Measurements from ENCODE around the gene PRKD1. TPM values are rescaled to one million over a fixed set of nuclear protein-coding genes. Genes with fewer than 3 reads are reported as not detected.

Gene PRKD1
- total and polyA plus RNA-seq, 3 donors from 2014 or later, result 29.9 to 82.9 (median 67.2) TPM

GRCh38 chr14:29944091-29944490 is 16.4 kb upstream of the PRKD1 start:
- Histone ChIP-seq H3K36me3 (ENCODE audit: low read depth, missing control alignments) (no peaks in the 10 kb centered on the region), H3K4me3 (no peak overlapping the region), H3K9me3 (no peaks in the 10 kb centered on the region), H3K27ac (no peak overlapping the region), H3K27me3 (no peaks in the 10 kb centered on the region), H3K4me1 (no peaks in the 10 kb centered on the region)
- intact Hi-C loops (cut with DNase I; ENCODE audit: low total_unique reads), result no loop called here
- DNase-seq, result no peak
- TF ChIP-seq POLR2A (IDR thresholded peaks at IDR 0.05) (no peak), CTCF (IDR thresholded peaks at IDR 0.05) (no peak)

GRCh38 chr14:29941401-29941800 is 13.8 kb upstream of the PRKD1 start:
- no peak for DNase-seq
- no peaks in the 10 kb centered on the region for H3K9me3 ChIP-seq
- no peak for TF ChIP-seq POLR2A (IDR thresholded peaks at IDR 0.05)
- intact Hi-C loops (cut with DNase I; ENCODE audit: low total_unique reads), result no loop called here
- H3K4me3 ChIP-seq, result no peak overlapping the region
- H3K36me3 ChIP-seq (ENCODE audit: low read depth, missing control alignments), result no peaks in the 10 kb centered on the region
- no peak overlapping the region for H3K27ac ChIP-seq
- H3K27me3 ChIP-seq, result no peaks in the 10 kb centered on the region
- no peaks in the 10 kb centered on the region for H3K4me1 ChIP-seq
- 74 to 93% methylated on average over 2 of the region's 2 CpGs for WGBS, 2 donors

- intact Hi-C loops (cut with DNase I; ENCODE audit: low total_unique reads), result no loop called here
- DNase-seq, result no peak
- 87 to 96% methylated on average over 3 of the region's 3 CpGs for WGBS, 2 donors
- H3K27ac ChIP-seq, result no peak overlapping the region
- H3K4me1 ChIP-seq, result no peaks in the 10 kb centered on the region
- H3K4me3 ChIP-seq, result no peak overlapping the region
- TF ChIP-seq POLR2A (IDR thresholded peaks at IDR 0.05), result no peak
- TF ChIP-seq CTCF (IDR thresholded peaks at IDR 0.05), result no peak
- no peaks in the 10 kb centered on the region for H3K9me3 ChIP-seq
- no peaks in the 10 kb centered on the region for H3K36me3 ChIP-seq (ENCODE audit: low read depth, missing control alignments)
- no peaks in the 10 kb centered on the region for H3K27me3 ChIP-seq
Observed at GRCh38 chr14:29940482-29940881, 12.8 kb upstream of the PRKD1 start.

GRCh38 chr14:29937116-29937515 is 9.5 kb upstream of the PRKD1 start:
- 79 to 84% methylated on average over 2 of the region's 2 CpGs for WGBS, 2 donors
- Histone ChIP-seq H3K4me1 (no peaks in the 10 kb centered on the region), H3K27ac (no peak overlapping the region), H3K9me3 (no peaks in the 10 kb centered on the region), H3K4me3 (no peak overlapping the region), H3K36me3 (ENCODE audit: low read depth, missing control alignments) (no peaks in the 10 kb centered on the region), H3K27me3 (no peaks in the 10 kb centered on the region)
- DNase-seq, result no peak
- no peak for TF ChIP-seq POLR2A (IDR thresholded peaks at IDR 0.05)
- no peak for TF ChIP-seq CTCF (IDR thresholded peaks at IDR 0.05)
- intact Hi-C loops (cut with DNase I; ENCODE audit: low total_unique reads), result no loop called here

- intact Hi-C loops (cut with DNase I; ENCODE audit: low total_unique reads), result no loop called here
- no peaks in the 10 kb centered on the region for H3K36me3 ChIP-seq (ENCODE audit: low read depth, missing control alignments)
- TF ChIP-seq POLR2A (IDR thresholded peaks at IDR 0.05) (no peak), CTCF (IDR thresholded peaks at IDR 0.05) (no peak)
- H3K4me1 ChIP-seq, result peaks cover 4% of the 10 kb centered on the region
- WGBS, 2 donors, result 71 to 84% methylated on average over 2 of the region's 2 CpGs
- no peak for DNase-seq
- H3K9me3 ChIP-seq, result no peaks in the 10 kb centered on the region
- no peak overlapping the region for H3K4me3 ChIP-seq
- H3K27me3 ChIP-seq, result no peaks in the 10 kb centered on the region
- no peak overlapping the region for H3K27ac ChIP-seq
Observed at GRCh38 chr14:29930283-29930682, 2.6 kb upstream of the PRKD1 start.
